ENCODE measurements around the gene CEP63. TPM values are rescaled to one million over a fixed set of nuclear protein-coding genes. Genes with fewer than 3 reads are reported as not detected.

The CEP63 gene
- total and polyA plus RNA-seq, 9 donors: 16.6 to 74.1 (median 22.2) TPM

DNA sequence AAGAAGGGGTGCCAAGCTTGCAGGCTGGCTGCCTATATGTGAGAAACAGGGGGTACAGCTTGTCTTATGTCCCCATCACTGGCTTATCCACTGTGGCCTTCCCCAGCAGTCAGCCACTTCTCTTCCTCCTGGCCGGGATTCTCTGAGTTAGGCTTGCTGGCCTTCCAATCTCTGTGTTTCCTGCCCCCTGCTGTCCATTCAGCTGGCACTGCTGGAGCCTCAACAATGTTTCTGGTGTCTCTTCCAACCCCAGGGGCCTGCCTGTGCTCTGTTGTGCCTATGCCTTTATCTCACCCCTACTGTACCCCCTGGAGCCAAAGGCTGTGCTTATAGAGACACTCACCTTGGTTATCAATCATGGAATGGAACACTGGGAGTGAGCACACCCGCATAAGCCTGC lies 36.6 kb upstream of the CEP63 start:
- 61 to 92% (median 69%) methylated on average over 2 of the region's 2 CpGs for WGBS, 3 donors
- DNase-seq: peak in 3 of 5 donors; percentile 16 to 38 (median 31)
- TF ChIP-seq, protein P1, sequence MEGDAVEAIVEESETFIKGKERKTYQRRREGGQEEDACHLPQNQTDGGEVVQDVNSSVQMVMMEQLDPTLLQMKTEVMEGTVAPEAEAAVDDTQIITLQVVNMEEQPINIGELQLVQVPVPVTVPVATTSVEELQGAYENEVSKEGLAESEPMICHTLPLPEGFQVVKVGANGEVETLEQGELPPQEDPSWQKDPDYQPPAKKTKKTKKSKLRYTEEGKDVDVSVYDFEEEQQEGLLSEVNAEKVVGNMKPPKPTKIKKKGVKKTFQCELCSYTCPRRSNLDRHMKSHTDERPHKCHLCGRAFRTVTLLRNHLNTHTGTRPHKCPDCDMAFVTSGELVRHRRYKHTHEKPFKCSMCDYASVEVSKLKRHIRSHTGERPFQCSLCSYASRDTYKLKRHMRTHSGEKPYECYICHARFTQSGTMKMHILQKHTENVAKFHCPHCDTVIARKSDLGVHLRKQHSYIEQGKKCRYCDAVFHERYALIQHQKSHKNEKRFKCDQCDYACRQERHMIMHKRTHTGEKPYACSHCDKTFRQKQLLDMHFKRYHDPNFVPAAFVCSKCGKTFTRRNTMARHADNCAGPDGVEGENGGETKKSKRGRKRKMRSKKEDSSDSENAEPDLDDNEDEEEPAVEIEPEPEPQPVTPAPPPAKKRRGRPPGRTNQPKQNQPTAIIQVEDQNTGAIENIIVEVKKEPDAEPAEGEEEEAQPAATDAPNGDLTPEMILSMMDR (IDR thresholded peaks at IDR 0.05): peak in 1 of 3 donors; percentile 29
- no peak for TF ChIP-seq EP300 (IDR thresholded peaks at IDR 0.05)
- Histone ChIP-seq H3K27me3 (no peaks in the 10 kb centered on the region), H3K36me3 (no peaks in the 10 kb centered on the region), H3K4me3 (no peak overlapping the region), H3K9me3 (no peaks in the 10 kb centered on the region), H3K27ac (no peak overlapping the region), H3K4me1 (ENCODE audit: insufficient read depth) (no peaks in the 10 kb centered on the region)
- intact Hi-C loops (cut with DNase I): no loop called here

DNA sequence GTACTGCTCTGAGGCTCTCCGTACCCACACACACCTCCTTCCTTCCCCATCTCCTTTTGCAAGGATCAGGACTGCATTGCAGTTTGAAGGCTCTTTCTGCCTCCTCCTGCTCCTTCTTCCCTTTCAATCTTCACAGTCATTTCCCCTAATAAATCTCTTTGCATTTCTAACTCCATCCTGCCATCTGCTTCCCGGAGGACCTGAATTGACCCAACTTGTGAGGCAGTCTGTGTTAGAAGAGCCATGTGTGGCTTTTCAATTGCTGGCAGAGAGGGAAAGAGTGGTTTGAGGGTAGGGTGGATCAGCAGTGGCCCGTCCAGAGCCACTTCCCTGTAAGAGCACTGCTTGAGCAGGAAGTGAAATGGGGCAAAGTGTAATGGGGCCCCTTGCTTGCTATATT lies 35.9 kb upstream of the CEP63 start:
- WGBS, 3 donors: 81 to 89% (median 84%) methylated on average over 3 of the region's 3 CpGs
- DNase-seq: no peak
- TF ChIP-seq EP300 (IDR thresholded peaks at IDR 0.05): no peak
- no peak for TF ChIP-seq POLR2A (IDR thresholded peaks at IDR 0.05)
- TF ChIP-seq, protein P1 (IDR thresholded peaks at IDR 0.05): no peak
- no peak overlapping the region for H3K4me3 ChIP-seq
- intact Hi-C loops (cut with DNase I): no loop called here
- H3K9me3 ChIP-seq: no peaks in the 10 kb centered on the region
- H3K4me1 ChIP-seq (ENCODE audit: insufficient read depth): no peaks in the 10 kb centered on the region
- H3K36me3 ChIP-seq: no peaks in the 10 kb centered on the region
- no peaks in the 10 kb centered on the region for H3K27me3 ChIP-seq
- H3K27ac ChIP-seq: no peak overlapping the region

DNA sequence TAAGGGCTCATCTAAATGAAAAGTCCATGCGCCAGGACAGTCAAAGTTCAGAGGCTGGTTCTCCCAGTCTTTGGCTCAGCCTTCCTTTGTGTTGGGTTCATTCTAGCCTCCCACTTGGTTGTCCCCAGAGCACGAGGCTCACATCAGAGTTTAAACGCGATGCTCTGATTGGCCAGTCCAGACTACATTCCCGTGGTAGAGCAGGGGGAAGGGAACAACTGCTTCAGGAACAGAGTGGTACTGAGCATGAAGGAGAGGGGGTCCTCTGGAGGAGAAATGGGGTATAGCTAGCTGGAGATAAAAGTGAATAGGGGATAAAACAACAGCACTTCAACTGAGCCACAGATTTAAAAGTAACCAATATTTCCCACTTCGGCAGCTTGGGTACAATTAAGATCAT lies 32.2 kb upstream of the CEP63 start:
- intact Hi-C loops (cut with DNase I): no loop called here
- H3K27ac ChIP-seq: no peak overlapping the region
- TF ChIP-seq, protein P1 (IDR thresholded peaks at IDR 0.05): no peak
- TF ChIP-seq EP300 (IDR thresholded peaks at IDR 0.05) (no peak), POLR2A (IDR thresholded peaks at IDR 0.05) (no peak)
- H3K4me3 ChIP-seq: no peak overlapping the region
- H3K9me3 ChIP-seq: no peaks in the 10 kb centered on the region
- no peak for DNase-seq
- H3K4me1 ChIP-seq (ENCODE audit: insufficient read depth): no peaks in the 10 kb centered on the region
- H3K27me3 ChIP-seq: no peaks in the 10 kb centered on the region
- H3K36me3 ChIP-seq: no peaks in the 10 kb centered on the region
- WGBS, 3 donors: 52 to 58% (median 57%) methylated on average over 6 of the region's 6 CpGs

DNA sequence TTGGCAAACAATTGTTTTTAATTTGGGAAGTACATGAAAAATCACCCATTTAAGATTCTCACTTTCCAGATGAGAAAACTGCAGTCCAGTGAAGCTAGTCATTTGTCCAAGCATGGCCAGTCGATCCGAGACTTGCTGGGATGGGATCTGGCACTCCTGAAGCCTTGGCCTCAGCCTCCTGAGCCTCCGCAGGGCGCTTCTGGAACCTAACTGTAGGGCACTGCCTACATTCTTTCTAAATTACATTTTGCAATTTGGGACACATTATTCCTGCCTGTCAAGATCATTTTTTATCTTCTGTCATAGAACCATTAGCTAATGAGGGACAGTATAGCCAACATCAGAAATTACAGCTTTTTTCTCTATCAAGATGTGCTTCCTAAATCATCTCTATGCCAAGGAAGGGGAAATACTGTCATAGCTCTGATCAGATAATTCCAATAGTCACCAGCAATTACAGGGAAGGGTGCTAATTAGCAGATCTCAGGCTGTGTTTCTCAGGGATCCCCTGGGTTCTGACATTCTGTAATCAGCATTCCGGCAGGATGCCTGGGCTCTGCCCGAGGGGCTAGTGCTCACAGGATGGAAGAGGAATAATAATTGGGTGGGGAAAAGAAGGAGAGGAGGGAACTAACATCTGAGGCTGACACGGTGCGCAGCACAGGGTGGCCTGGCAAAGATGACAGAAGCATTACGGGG lies 28.3 kb upstream of the CEP63 start:
- Histone ChIP-seq H3K27ac (no peak overlapping the region), H3K4me3 (no peak overlapping the region), H3K36me3 (no peaks in the 10 kb centered on the region), H3K27me3 (no peaks in the 10 kb centered on the region), H3K4me1 (ENCODE audit: insufficient read depth) (peaks cover 4% of the 10 kb centered on the region), H3K9me3 (no peaks in the 10 kb centered on the region)
- no peak for DNase-seq
- TF ChIP-seq, protein P1 (IDR thresholded peaks at IDR 0.05): no peak
- TF ChIP-seq EP300 (IDR thresholded peaks at IDR 0.05) (no peak), POLR2A (IDR thresholded peaks at IDR 0.05) (no peak)
- intact Hi-C loops (cut with DNase I): no loop called here
- WGBS, 3 donors: 79 to 93% (median 90%) methylated on average over 9 of the region's 9 CpGs
